ENCODE measurements around the gene CITED1.
A peak's percentile ranks its signal among the peaks of the same experiment; 100 is the strongest.

The CITED1 gene

GRCh38 chrX:72308566-72309296 is 3.0 kb upstream of the CITED1 start:
- DNase-seq (ENCODE audit: low spot score) = peak; percentile 75

- DNase-seq (ENCODE audit: low spot score) = no peak
Observed at GRCh38 chrX:72308209-72308565, 2.5 kb upstream of the CITED1 start.

- DNase-seq (ENCODE audit: low spot score) = peak; percentile 3
Observed at GRCh38 chrX:72307646-72308051, 1.9 kb upstream of the CITED1 start.

GRCh38 chrX:72306851-72307645 is 1.3 kb upstream of the CITED1 start:
- peak; percentile 71 for DNase-seq (ENCODE audit: low spot score)

GRCh38 chrX:72306085-72306801 is 529 bp upstream of the CITED1 start:
- peak; percentile 2 for DNase-seq (ENCODE audit: low spot score)

GRCh38 chrX:72304877-72305276 is 837 bp downstream of the CITED1 start:
- no peak for DNase-seq (ENCODE audit: low spot score)

- DNase-seq (ENCODE audit: low spot score) = no peak
Observed at GRCh38 chrX:72301781-72302180, 3.9 kb downstream of the CITED1 start.

GRCh38 chrX:72299891-72300630 is 5.7 kb downstream of the CITED1 start:
- DNase-seq (ENCODE audit: low spot score) = no peak

GRCh38 chrX:72297953-72298730 is 7.6 kb downstream of the CITED1 start:
- peak; percentile 15 for DNase-seq (ENCODE audit: low spot score)

- no peak for DNase-seq (ENCODE audit: low spot score)
Observed at GRCh38 chrX:72296991-72297390, 8.7 kb downstream of the CITED1 start.

- no peak for DNase-seq (ENCODE audit: low spot score)
Observed at GRCh38 chrX:72295745-72296144, 10.0 kb downstream of the CITED1 start.

- no peak for DNase-seq (ENCODE audit: low spot score)
Observed at GRCh38 chrX:72294497-72294896, 11.2 kb downstream of the CITED1 start.

GRCh38 chrX:72282302-72282701 is 23.4 kb downstream of the CITED1 start:
- no peak for DNase-seq (ENCODE audit: low spot score)

GRCh38 chrX:72280321-72280845 is 25.3 kb downstream of the CITED1 start:
- DNase-seq (ENCODE audit: low spot score) = no peak

- DNase-seq (ENCODE audit: low spot score) = no peak
Observed at GRCh38 chrX:72276478-72276953, 29.2 kb downstream of the CITED1 start.

- DNase-seq (ENCODE audit: low spot score) = no peak
Observed at GRCh38 chrX:72274526-72274925, 31.2 kb downstream of the CITED1 start.

- no peak for DNase-seq (ENCODE audit: low spot score)
Observed at GRCh38 chrX:72273718-72274117, 32.0 kb downstream of the CITED1 start.

GRCh38 chrX:72272868-72273267 is 32.8 kb downstream of the CITED1 start:
- no peak for DNase-seq (ENCODE audit: low spot score)

- no peak for DNase-seq (ENCODE audit: low spot score)
Observed at GRCh38 chrX:72271812-72272211, 33.9 kb downstream of the CITED1 start.

- DNase-seq (ENCODE audit: low spot score) = no peak
Observed at GRCh38 chrX:72271091-72271788, 34.5 kb downstream of the CITED1 start.
